ENCODE results near the gene MAPK12. TPM values are rescaled to one million over a fixed set of nuclear protein-coding genes. Genes with fewer than 3 reads are reported as not detected.

Gene MAPK12
- total RNA-seq, 1 experiment from 2014 or later, result 74.6 TPM

GRCh38 chr22:50232481-50233151 is 28.9 kb downstream of the MAPK12 start:
- no peaks in the 10 kb centered on the region for H3K36me3 ChIP-seq (ENCODE audit: control insufficient read depth, insufficient read depth, low read length)
- ChIA-PET CTCF (interaction anchor here (0.6 kb wide), 1 partner anchor 122 kb away, joined by 4 read pairs; no protein-coding TSS in a partner anchor), POLR2A (no interaction called here)
- ATAC-seq, result no peak
- in situ Hi-C loops (cut with HindIII; ENCODE audit: low pct_unique_long_range_greater_than_20kb, low sequenced_read_pairs), result no loop called here
- intact Hi-C loops (cut with micrococcal nuclease; ENCODE audit: unreplicated experiment), result no loop called here
- H3K4me3 ChIP-seq (ENCODE audit: low read depth in 2 of 2, low read length in 2 of 2), result no peak overlapping the region
- H3K27me3 ChIP-seq (ENCODE audit: control insufficient read depth, insufficient read depth, low read length), result no peaks in the 10 kb centered on the region
- no peak for DNase-seq (ENCODE audit: low read depth, low spot score)
- no peaks in the 10 kb centered on the region for H3K9me3 ChIP-seq (ENCODE audit: control insufficient read depth, insufficient read depth, low read depth, low read length)
- H3K4me1 ChIP-seq (ENCODE audit: control insufficient read depth, insufficient read depth, low read length), result no peaks in the 10 kb centered on the region
- TF ChIP-seq TCF7L2 (IDR thresholded peaks at IDR 0.05; ENCODE audit: low read depth, low read length) (no peak), CTCF (IDR thresholded peaks at IDR 0.05) (no peak), REST (IDR thresholded peaks at IDR 0.05; ENCODE audit: insufficient read depth in 1 of 2, low read depth in 2 of 2, low read length in 1 of 2) (no peak), SIN3A (IDR thresholded peaks at IDR 0.05; ENCODE audit: borderline replicate concordance, insufficient read depth, low read depth, low read length) (no peak), POLR2AphosphoS5 (IDR thresholded peaks at IDR 0.05; ENCODE audit: low read depth, low read length) (no peak)
- no peak overlapping the region for H3K27ac ChIP-seq (ENCODE audit: low read length)
- BruUV-seq (replicated peaks), result no TSS peak

DNA sequence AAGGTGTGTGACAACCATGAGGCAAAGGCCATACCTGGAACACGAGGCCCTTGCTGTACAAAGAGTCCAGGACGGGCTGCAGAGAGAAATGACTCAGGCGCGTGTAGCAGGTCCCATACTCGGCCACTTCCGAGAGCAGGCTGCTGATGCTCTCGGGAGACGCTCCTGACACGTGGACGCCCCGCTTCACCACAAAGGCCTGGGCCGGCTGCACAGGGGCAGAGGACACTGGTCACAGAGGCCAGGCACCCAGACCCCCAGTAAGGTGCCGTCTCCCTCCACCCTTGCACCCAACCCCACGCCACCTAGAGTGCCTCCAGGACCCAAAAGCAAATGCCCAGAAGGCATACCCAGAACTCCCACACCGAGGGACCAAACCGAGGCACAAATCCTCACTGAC is 32.1 kb downstream of the MAPK12 start:
- POLR2A ChIA-PET, result no interaction called here

More for the DNA sequence above, 32.1 kb downstream of the MAPK12 start:
- Histone ChIP-seq H3K4me1 (ENCODE audit: control insufficient read depth, insufficient read depth, low read length) (no peaks in the 10 kb centered on the region), H3K4me3 (ENCODE audit: low read depth in 2 of 2, low read length in 2 of 2) (no peak overlapping the region), H3K27me3 (ENCODE audit: control insufficient read depth, insufficient read depth, low read length) (no peaks in the 10 kb centered on the region), H3K36me3 (ENCODE audit: control insufficient read depth, insufficient read depth, low read length) (no peaks in the 10 kb centered on the region), H3K27ac (ENCODE audit: low read length) (no peak overlapping the region), H3K9me3 (ENCODE audit: control insufficient read depth, insufficient read depth, low read depth, low read length) (no peaks in the 10 kb centered on the region)
- ATAC-seq (no peak), DNase-seq (ENCODE audit: low read depth, low spot score) (no peak)
- BruUV-seq (replicated peaks), result no TSS peak
- TF ChIP-seq REST (IDR thresholded peaks at IDR 0.05; ENCODE audit: insufficient read depth in 1 of 2, low read depth in 2 of 2, low read length in 1 of 2), result no peak
- no peak for TF ChIP-seq TCF7L2 (IDR thresholded peaks at IDR 0.05; ENCODE audit: low read depth, low read length)
- TF ChIP-seq SIN3A (IDR thresholded peaks at IDR 0.05; ENCODE audit: borderline replicate concordance, insufficient read depth, low read depth, low read length), result no peak
- no peak for TF ChIP-seq POLR2AphosphoS5 (IDR thresholded peaks at IDR 0.05; ENCODE audit: low read depth, low read length)
- TF ChIP-seq CTCF (IDR thresholded peaks at IDR 0.05), result no peak
- intact Hi-C loops (cut with micrococcal nuclease; ENCODE audit: unreplicated experiment) (no loop called here), in situ Hi-C loops (cut with HindIII; ENCODE audit: low pct_unique_long_range_greater_than_20kb, low sequenced_read_pairs) (no loop called here)
- CTCF ChIA-PET, result no interaction called here
